Tongue (tissue), 2 donors: Measurements from ENCODE around the gene MAMDC4. TPM values are rescaled to one million over a fixed set of nuclear protein-coding genes. Genes with fewer than 3 reads are reported as not detected.
"Not testable (repeated sequence)": the region's sequence is repeated elsewhere in the genome, so short reads cannot be mapped to it uniquely, and the experiment has no call there.

ENCODE experiments used
- DNase-seq: peaks from one replicate; pipeline ENCODE4 v3.0.0-alpha.2; 2015
- total RNA-seq: library from RNA; depleted of rRNA; stranded (reverse); fragments of >200 nt; gene quantifications from one replicate; pipeline ENCODE4 v1.2.3, GENCODE V29; 2014

MAMDC4 gene
- total RNA-seq, 1 donor from 2014 or later, result 3.8 TPM

GRCh38 chr9:136839229-136840139, 12.7 kb upstream of the MAMDC4 start:
- no peak for DNase-seq

GRCh38 chr9:136840140-136840876, 11.8 kb upstream of the MAMDC4 start:
- DNase-seq, result no peak

- peak; percentile 88 for DNase-seq
Measured at GRCh38 chr9:136840877-136841645, 11.1 kb upstream of the MAMDC4 start.

- not testable (repeated sequence) for DNase-seq
Measured at GRCh38 chr9:136841646-136842379, 10.3 kb upstream of the MAMDC4 start.

GRCh38 chr9:136842380-136842948, 9.7 kb upstream of the MAMDC4 start, which contains the start of gene AJM1:
TSS of gene AJM1 (plus strand) at chr9:136842478. CDS start at chr9:136844415, 1,937 bp downstream.
- peak; percentile 91 for DNase-seq

GRCh38 chr9:136843159-136843800, 8.9 kb upstream of the MAMDC4 start:
- DNase-seq, result not testable (repeated sequence)

DNA sequence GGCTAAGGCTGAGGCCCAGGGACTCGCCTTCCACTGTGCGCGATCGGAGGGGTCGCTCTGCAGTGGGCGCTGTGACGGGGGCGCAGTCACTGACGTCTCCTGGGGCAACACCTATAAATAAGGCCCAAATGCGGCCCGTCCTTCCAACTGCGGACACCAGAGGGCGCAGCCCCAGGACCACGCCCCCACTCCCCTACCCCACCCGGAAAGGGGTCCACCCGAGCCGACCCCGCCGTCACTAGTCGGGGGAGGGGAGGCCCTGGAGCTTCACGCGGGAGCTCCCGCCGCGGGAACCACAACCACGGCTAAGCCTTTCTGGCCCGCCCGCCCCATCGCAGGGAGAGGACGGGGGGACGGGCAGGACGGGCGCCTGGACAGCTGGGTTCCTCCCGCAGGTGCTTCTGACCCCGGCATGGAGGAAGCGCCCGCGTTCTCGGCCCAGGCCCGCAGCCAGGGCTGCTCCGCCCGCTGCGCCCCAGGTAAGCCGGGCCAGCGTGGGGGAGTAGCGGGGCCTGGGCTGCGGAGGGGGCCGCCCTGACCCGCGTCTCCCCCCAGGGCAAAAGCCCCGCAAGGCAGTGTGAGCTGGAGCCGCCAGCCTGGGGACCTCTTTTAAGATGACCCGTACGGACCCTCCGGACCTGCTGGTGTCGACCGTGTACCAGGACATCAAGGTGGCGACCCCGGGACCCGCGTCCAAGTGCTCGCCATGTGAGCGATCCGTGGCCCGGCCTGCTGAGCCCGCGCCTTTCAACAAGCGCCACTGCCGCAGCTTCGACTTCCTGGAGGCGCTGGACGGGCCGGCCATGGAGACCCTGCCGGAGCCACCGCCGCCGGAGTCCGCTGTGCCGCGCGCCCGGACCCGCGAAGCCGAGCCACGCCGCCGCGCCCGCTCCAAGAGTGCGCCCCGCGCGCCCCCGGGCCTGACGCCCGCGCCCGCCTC, 8.1 kb upstream of the MAMDC4 start:
- DNase-seq, result peak; percentile 50

- DNase-seq, result no peak
Measured at GRCh38 chr9:136844761-136845464, 7.2 kb upstream of the MAMDC4 start.

GRCh38 chr9:136845465-136846260, 6.5 kb upstream of the MAMDC4 start:
- DNase-seq, result no peak

DNA sequence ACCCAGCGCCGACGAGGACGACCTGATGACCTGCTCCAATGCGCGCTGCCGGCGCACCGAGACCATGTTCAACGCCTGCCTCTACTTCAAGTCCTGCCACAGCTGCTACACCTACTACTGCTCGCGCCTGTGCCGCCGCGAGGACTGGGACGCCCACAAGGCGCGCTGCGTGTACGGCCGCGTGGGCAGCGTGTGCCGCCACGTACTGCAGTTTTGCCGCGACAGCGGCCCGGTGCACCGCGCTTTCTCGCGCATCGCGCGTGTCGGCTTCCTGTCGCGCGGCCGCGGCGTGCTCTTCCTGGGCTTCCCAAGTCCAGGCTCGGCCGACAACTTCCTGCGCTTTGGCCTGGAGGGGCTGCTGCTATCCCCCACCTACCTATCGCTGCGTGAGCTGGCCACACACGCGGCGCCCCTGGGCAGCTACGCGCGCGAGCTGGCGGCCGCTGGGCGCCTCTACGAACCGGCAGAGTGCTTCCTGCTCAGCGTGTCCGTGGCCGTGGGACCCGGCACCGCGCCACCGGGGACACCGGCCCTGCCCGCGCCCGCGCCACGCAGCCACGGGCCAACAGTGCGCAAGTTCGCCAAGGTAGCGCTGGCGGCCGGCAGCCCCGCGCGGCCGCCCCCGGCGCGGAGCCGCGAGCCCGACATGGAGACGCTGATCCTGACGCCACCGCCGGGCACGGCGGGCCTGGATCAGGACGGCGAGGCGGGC, 5.6 kb upstream of the MAMDC4 start:
- DNase-seq, result no peak

GRCh38 chr9:136847088-136847825, 4.9 kb upstream of the MAMDC4 start:
- DNase-seq, result peak; percentile 87

DNA sequence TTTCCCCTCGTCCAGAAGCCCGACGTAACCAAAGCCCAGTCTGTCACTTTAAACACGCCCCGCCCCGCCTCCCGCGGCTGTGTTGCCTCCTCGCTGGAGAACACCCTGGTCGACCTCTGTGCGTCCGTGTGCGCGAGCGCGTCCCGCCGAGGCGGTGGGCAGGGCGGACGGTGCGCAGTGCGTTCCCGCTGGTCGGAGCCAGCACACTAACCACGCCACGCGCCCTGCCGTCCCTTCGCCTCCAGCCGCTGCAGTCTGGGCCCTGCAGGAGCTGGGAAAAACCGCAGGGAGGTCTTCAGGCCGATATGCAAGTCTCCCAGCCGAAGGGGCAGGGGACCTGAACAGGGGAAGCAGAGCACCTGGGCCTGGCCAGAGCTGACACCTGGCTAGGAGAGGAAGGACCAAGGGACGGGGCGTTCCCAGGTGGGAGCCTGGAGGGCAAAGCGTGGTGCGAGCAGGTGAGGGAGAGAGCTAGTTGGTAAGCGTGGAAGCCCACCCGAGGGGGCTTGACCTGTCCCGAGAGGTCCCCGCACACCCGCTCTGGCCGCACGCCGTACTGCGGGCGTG, 4.2 kb upstream of the MAMDC4 start:
- DNase-seq, result peak; percentile 86

- DNase-seq, result no peak
Measured at GRCh38 chr9:136848393-136849037, 3.6 kb upstream of the MAMDC4 start.

DNA sequence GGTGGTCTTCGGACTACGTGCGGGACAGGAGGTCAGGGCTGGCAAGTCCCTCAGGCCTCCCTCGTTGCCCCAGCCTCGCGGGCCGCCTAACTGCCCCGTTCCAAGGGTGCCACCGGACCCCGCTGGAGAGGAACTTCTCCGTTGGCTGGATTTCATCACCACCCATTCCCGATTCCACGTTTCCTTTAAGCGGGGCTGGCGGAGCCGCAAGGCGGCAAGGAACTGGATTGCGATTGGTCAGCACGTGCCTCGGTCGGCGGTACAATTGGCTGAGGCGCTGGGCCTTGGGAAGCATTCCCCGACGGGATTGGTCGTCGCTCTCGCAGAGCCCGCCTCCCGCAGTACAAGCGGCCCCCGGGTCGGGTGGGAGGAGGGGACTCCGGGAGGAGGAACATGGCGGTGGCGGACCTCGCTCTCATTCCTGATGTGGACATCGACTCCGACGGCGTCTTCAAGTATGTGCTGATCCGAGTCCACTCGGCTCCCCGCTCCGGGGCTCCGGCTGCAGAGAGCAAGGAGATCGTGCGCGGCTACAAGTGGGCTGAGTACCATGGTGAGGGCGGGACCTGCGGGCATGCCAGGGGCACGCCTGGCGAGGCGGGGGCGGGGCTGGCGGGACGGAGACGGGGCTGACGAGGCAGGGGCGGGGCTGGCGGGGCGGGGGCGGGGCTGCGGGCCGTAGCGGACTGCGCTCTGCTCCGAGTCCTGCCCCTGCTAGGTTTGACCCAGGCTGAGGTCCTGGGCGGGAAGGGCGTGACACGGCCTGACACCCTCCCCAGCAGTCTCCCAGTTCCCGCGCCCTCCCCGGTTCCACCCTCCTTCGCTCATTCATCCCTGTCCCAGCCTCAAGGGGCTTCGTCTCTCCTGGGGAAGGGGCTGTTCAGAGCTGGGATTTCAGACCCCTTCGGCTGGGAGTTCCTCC, 2.8 kb upstream of the MAMDC4 start, which contains the start of gene PHPT1:
TSS of gene PHPT1 (plus strand) at position 372 of the 922 bp plus-strand sequence. CDS start at position 394, 22 bp downstream.
- peak; percentile 100 for DNase-seq
